T-helper 2 cell treated with Interferon-gamma antibody and Interleukin-4, amounts not matched to agents 5 μg/mL and 100 μg/mL, for 36 hours (primary cell): ENCODE results near the gene SHISA6.

Source experiments
- DNase-seq: peaks from one replicate; pipeline ENCODE4 v3.0.0; 2021; ENCODE audit warnings: low spot score
- H3K27ac Mint-ChIP-seq: one replicate; pipeline ENCODE4 v1.8.0; 2021; ENCODE audit warnings: mild to moderate bottlenecking, mixed read lengths
- H3K27me3 Mint-ChIP-seq: one replicate; pipeline ENCODE4 v1.8.0; 2021; ENCODE audit warnings: low read depth, mixed read lengths
- H3K36me3 Mint-ChIP-seq: one replicate; pipeline ENCODE4 v1.8.0; 2021; ENCODE audit warnings: low read depth, mixed read lengths
- H3K4me1 Mint-ChIP-seq: one replicate; pipeline ENCODE4 v1.8.0; 2021; ENCODE audit warnings: low read depth, mixed read lengths
- H3K4me3 Mint-ChIP-seq: one replicate; pipeline ENCODE4 v1.8.0; 2022; ENCODE audit warnings: mild to moderate bottlenecking, moderate library complexity, mixed read lengths
- H3K9me3 Mint-ChIP-seq: one replicate; pipeline ENCODE4 v1.8.0; 2021; ENCODE audit warnings: mixed read lengths

The SHISA6 gene

GRCh38 chr17:11366272-11366850, 125.3 kb downstream of the SHISA6 start:
- H3K9me3 Mint-ChIP-seq = peaks cover 17% of the 10 kb centered on the region
- no peaks in the 10 kb centered on the region for H3K36me3 Mint-ChIP-seq
- no peaks in the 10 kb centered on the region for H3K27me3 Mint-ChIP-seq
- no peak for DNase-seq
- H3K27ac Mint-ChIP-seq = no peak overlapping the region
- H3K4me3 Mint-ChIP-seq = no peak overlapping the region
- no peaks in the 10 kb centered on the region for H3K4me1 Mint-ChIP-seq

- Mint-ChIP-seq H3K27ac (no peak overlapping the region), H3K36me3 (no peaks in the 10 kb centered on the region), H3K4me1 (no peaks in the 10 kb centered on the region), H3K27me3 (no peaks in the 10 kb centered on the region), H3K9me3 (peaks cover 26% of the 10 kb centered on the region), H3K4me3 (no peak overlapping the region)
- DNase-seq = no peak
Measured at GRCh38 chr17:11369575-11369974, 128.6 kb downstream of the SHISA6 start.

GRCh38 chr17:11372692-11373091, 131.7 kb downstream of the SHISA6 start:
- Mint-ChIP-seq H3K36me3 (no peaks in the 10 kb centered on the region), H3K4me3 (no peak overlapping the region), H3K27ac (no peak overlapping the region), H3K4me1 (no peaks in the 10 kb centered on the region), H3K9me3 (peaks cover 22% of the 10 kb centered on the region), H3K27me3 (no peaks in the 10 kb centered on the region)
- DNase-seq = no peak

GRCh38 chr17:11378506-11378905, 137.5 kb downstream of the SHISA6 start:
- H3K27ac Mint-ChIP-seq = no peak overlapping the region
- no peaks in the 10 kb centered on the region for H3K36me3 Mint-ChIP-seq
- no peak for DNase-seq
- H3K4me1 Mint-ChIP-seq = no peaks in the 10 kb centered on the region
- no peak overlapping the region for H3K4me3 Mint-ChIP-seq
- peaks cover 20% of the 10 kb centered on the region for H3K9me3 Mint-ChIP-seq
- H3K27me3 Mint-ChIP-seq = no peaks in the 10 kb centered on the region

- no peak overlapping the region for H3K4me3 Mint-ChIP-seq
- no peak overlapping the region for H3K27ac Mint-ChIP-seq
- H3K27me3 Mint-ChIP-seq = no peaks in the 10 kb centered on the region
- DNase-seq = no peak
- H3K36me3 Mint-ChIP-seq = no peaks in the 10 kb centered on the region
- H3K9me3 Mint-ChIP-seq = peaks cover 30% of the 10 kb centered on the region
- H3K4me1 Mint-ChIP-seq = no peaks in the 10 kb centered on the region
Measured at GRCh38 chr17:11380761-11381160, 139.7 kb downstream of the SHISA6 start.

- Mint-ChIP-seq H3K27me3 (no peaks in the 10 kb centered on the region), H3K9me3 (peaks cover 51% of the 10 kb centered on the region), H3K4me1 (no peaks in the 10 kb centered on the region), H3K27ac (no peak overlapping the region), H3K36me3 (no peaks in the 10 kb centered on the region), H3K4me3 (no peak overlapping the region)
- DNase-seq = no peak
Measured at GRCh38 chr17:11383157-11383556, 142.1 kb downstream of the SHISA6 start.

GRCh38 chr17:11384131-11384530, 143.1 kb downstream of the SHISA6 start:
- Mint-ChIP-seq H3K27me3 (no peaks in the 10 kb centered on the region), H3K4me3 (no peak overlapping the region)

GRCh38 chr17:11387610-11388009, 146.6 kb downstream of the SHISA6 start:
- Mint-ChIP-seq H3K9me3 (peaks cover 68% of the 10 kb centered on the region), H3K4me1 (no peaks in the 10 kb centered on the region), H3K27me3 (no peaks in the 10 kb centered on the region), H3K4me3 (no peak overlapping the region), H3K27ac (no peak overlapping the region), H3K36me3 (no peaks in the 10 kb centered on the region)
- no peak for DNase-seq

More at GRCh38 chr17:11384131-11384530, 143.1 kb downstream of the SHISA6 start:
- Mint-ChIP-seq H3K36me3 (no peaks in the 10 kb centered on the region), H3K4me1 (no peaks in the 10 kb centered on the region), H3K9me3 (peaks cover 51% of the 10 kb centered on the region), H3K27ac (no peak overlapping the region)
- no peak for DNase-seq

- Mint-ChIP-seq H3K27me3 (no peaks in the 10 kb centered on the region), H3K36me3 (no peaks in the 10 kb centered on the region), H3K9me3 (peaks cover 69% of the 10 kb centered on the region), H3K4me3 (no peak overlapping the region), H3K27ac (no peak overlapping the region), H3K4me1 (no peaks in the 10 kb centered on the region)
- DNase-seq = no peak
Measured at GRCh38 chr17:11388054-11388453, 147.0 kb downstream of the SHISA6 start.

GRCh38 chr17:11389583-11389982, 148.6 kb downstream of the SHISA6 start:
- Mint-ChIP-seq H3K27ac (no peak overlapping the region), H3K4me1 (no peaks in the 10 kb centered on the region), H3K27me3 (no peaks in the 10 kb centered on the region), H3K9me3 (peaks cover 66% of the 10 kb centered on the region), H3K36me3 (no peaks in the 10 kb centered on the region), H3K4me3 (no peak overlapping the region)
- no peak for DNase-seq

- DNase-seq = no peak
- peaks cover 51% of the 10 kb centered on the region for H3K9me3 Mint-ChIP-seq
Measured at GRCh38 chr17:11391134-11391533, 150.1 kb downstream of the SHISA6 start.

GRCh38 chr17:11404431-11405276, 163.6 kb downstream of the SHISA6 start:
- H3K4me3 Mint-ChIP-seq = no peak overlapping the region
- H3K4me1 Mint-ChIP-seq = no peaks in the 10 kb centered on the region
- no peak overlapping the region for H3K27ac Mint-ChIP-seq
- H3K9me3 Mint-ChIP-seq = peaks cover 37% of the 10 kb centered on the region
- no peaks in the 10 kb centered on the region for H3K27me3 Mint-ChIP-seq
- DNase-seq = no peak
- H3K36me3 Mint-ChIP-seq = no peaks in the 10 kb centered on the region

More at GRCh38 chr17:11391134-11391533, 150.1 kb downstream of the SHISA6 start:
- Mint-ChIP-seq H3K36me3 (no peaks in the 10 kb centered on the region), H3K27ac (no peak overlapping the region), H3K4me3 (no peak overlapping the region), H3K27me3 (no peaks in the 10 kb centered on the region), H3K4me1 (no peaks in the 10 kb centered on the region)

GRCh38 chr17:11406716-11407115, 165.7 kb downstream of the SHISA6 start:
- H3K27ac Mint-ChIP-seq = no peak overlapping the region
- H3K36me3 Mint-ChIP-seq = no peaks in the 10 kb centered on the region
- no peak for DNase-seq
- no peak overlapping the region for H3K4me3 Mint-ChIP-seq
- H3K27me3 Mint-ChIP-seq = no peaks in the 10 kb centered on the region
- H3K9me3 Mint-ChIP-seq = peaks cover 25% of the 10 kb centered on the region
- no peaks in the 10 kb centered on the region for H3K4me1 Mint-ChIP-seq

GRCh38 chr17:11412654-11413053, 171.6 kb downstream of the SHISA6 start:
- Mint-ChIP-seq H3K4me1 (no peaks in the 10 kb centered on the region), H3K4me3 (no peak overlapping the region), H3K9me3 (peaks cover 10% of the 10 kb centered on the region), H3K27me3 (no peaks in the 10 kb centered on the region), H3K36me3 (no peaks in the 10 kb centered on the region), H3K27ac (no peak overlapping the region)
- no peak for DNase-seq
